Panc1 (cell line): ENCODE measurements around the gene COASY.

Experiments
- CTCF ChIP-seq: fragments of 450-650 bp; IDR thresholded peaks from 2 replicates; pipeline ENCODE4 v1.5.1; 2017; ENCODE audit warnings: mild to moderate bottlenecking
- POLR2AphosphoS5 ChIP-seq: IDR thresholded peaks from 2 replicates; pipeline ENCODE4 v1.6.1; 2012; ENCODE audit warnings: mild to moderate bottlenecking, low read depth, low read length, moderate library complexity
- REST ChIP-seq, 2 experiments: IDR thresholded peaks; 2 replicates each; pipeline ENCODE4 v1.6.1; 2011 to 2012; ENCODE audit warnings: low read depth in 2 of 2, control low read depth in 1 of 2, low read length in 1 of 2, mild to moderate bottlenecking in 1 of 2, moderate library complexity in 1 of 2; ENCODE audit not compliant: insufficient read depth in 1 of 2
- SIN3A ChIP-seq: IDR thresholded peaks from 2 replicates; pipeline ENCODE4 v1.6.1; 2012; ENCODE audit warnings: low read depth, mild to moderate bottlenecking, low read length, moderate library complexity, borderline replicate concordance; ENCODE audit not compliant: insufficient read depth
- TCF7L2 ChIP-seq: IDR thresholded peaks from 2 replicates; pipeline ENCODE4 v1.6.1; 2011; ENCODE audit warnings: mild to moderate bottlenecking, low read depth, low read length, inconsistent platforms

- no peak for TF ChIP-seq CTCF
- no peak for TF ChIP-seq TCF7L2
- TF ChIP-seq REST (IDR thresholded peaks at IDR 0.05; ENCODE audit: insufficient read depth in 1 of 2, low read depth in 2 of 2, low read length in 1 of 2), result no peak
- no peak for TF ChIP-seq POLR2AphosphoS5
- TF ChIP-seq SIN3A, result no peak
Observed at GRCh38 chr17:42603318-42603717, 41.4 kb downstream of the COASY start.
